Gastroesophageal sphincter (tissue), 3 donors: ENCODE data around the gene USP6.

Experiments
- CTCF ChIP-seq, 4 experiments: fragments of 200-600 bp in 2 of 4; fragments of 450-650 bp in 2 of 4; sonication (generic) in 1 of 4; IDR thresholded peaks; one replicate each; pipeline ENCODE4 v1.5.1; 2017 to 2019; ENCODE audit warnings: antibody characterized with exemption in 4 of 4, mild to moderate bottlenecking in 2 of 4, moderate library complexity in 2 of 4
- EP300 ChIP-seq: sonication (generic); formaldehyde crosslinking; IDR thresholded peaks from one replicate; pipeline ENCODE4 v1.6.1; 2017; ENCODE audit warnings: antibody characterized with exemption, mild to moderate bottlenecking
- POLR2A ChIP-seq, 2 donors: fragments of 450-650 bp; IDR thresholded peaks; one replicate each; pipeline ENCODE4 v1.6.1; 2017; ENCODE audit warnings: antibody characterized with exemption in 2 of 2, mild to moderate bottlenecking in 2 of 2, moderate library complexity in 1 of 2
- POLR2AphosphoS5 ChIP-seq: sonication (generic); formaldehyde crosslinking; IDR thresholded peaks from one replicate; pipeline ENCODE4 v1.6.1; 2017; ENCODE audit warnings: antibody characterized with exemption

- TF ChIP-seq POLR2A (IDR thresholded peaks at IDR 0.05) (no peak), CTCF (IDR thresholded peaks at IDR 0.05) (no peak), POLR2AphosphoS5 (no peak), EP300 (no peak)
Observed at GRCh38 chr17:5121186-5121841, 5.5 kb downstream of the USP6 start.
